Stomach (tissue), 4 donors: ENCODE data around the gene FTO.

Source experiments
- EP300 ChIP-seq: sonication (generic); formaldehyde crosslinking; IDR thresholded peaks from one replicate; pipeline ENCODE4 v1.6.1; 2017; ENCODE audit warnings: antibody characterized with exemption
- POLR2A ChIP-seq, 4 donors: fragments of 450-650 bp; IDR thresholded peaks; one replicate each; pipeline ENCODE4 v1.6.1; 2016; ENCODE audit warnings: antibody characterized with exemption in 4 of 4, control low read depth in 2 of 4, mild to moderate bottlenecking in 1 of 4, moderate library complexity in 1 of 4
- POLR2AphosphoS5 ChIP-seq, 3 donors: sonication (generic); formaldehyde crosslinking; IDR thresholded peaks; one replicate each; pipeline ENCODE4 v1.6.1; 2016; ENCODE audit warnings: antibody characterized with exemption in 3 of 3
- TF ChIP-seq, protein P1 (sequence below), 7 experiments: fragments of 450-650 bp in 4 of 7; fragments of 200-600 bp in 3 of 7; sonication (generic) in 3 of 7; IDR thresholded peaks; one replicate each; pipeline ENCODE4 v1.5.1; 2016 to 2019; ENCODE audit warnings: antibody characterized with exemption in 7 of 7, control low read depth in 2 of 7, mild to moderate bottlenecking in 1 of 7

DNA sequence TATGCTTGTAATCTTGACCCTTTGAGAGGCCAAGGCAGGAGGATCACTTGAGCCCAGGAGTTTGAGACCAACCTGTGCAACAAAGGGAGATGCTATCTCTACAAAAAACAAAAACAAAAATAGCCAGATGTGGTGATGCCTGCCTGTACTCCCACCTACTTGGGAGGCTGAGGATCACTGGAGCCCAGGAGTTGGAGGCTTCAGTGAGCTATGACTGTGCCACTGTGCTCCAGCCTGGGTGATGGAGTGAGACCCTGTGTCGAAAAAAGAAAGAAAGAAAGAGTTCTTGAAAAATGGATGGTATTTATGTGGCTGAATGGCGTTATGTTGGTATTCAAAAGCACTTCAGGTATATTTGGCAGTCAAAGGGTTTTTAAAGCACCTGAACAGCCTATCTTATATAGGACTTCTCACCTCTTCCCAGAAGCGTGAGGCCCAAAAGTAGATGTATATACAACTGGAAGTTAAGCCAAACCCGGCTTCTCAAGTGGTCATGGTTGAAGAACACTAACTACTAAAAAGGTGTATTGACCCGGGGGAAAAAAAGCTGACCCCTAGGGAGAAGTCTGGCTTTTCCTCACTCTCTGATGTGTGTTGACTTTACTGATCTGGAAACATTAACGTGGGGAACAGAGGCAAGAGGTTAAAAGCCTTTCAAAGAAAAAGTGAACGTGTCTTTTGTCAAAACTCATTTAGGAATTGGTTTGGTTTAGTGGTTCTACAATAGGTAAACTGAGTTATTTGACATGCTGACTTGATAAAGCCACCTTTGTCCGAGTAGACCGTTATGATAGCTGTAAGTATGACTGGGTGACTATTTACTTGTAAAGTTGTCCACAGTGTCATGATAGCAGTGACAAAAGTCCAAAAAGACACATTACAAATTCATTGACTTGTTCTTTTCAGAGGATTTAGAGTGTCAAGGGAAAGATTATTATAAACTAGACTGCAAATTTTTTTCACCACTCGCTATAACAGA, 399.2 kb downstream of the FTO start:
- TF ChIP-seq, protein P1, sequence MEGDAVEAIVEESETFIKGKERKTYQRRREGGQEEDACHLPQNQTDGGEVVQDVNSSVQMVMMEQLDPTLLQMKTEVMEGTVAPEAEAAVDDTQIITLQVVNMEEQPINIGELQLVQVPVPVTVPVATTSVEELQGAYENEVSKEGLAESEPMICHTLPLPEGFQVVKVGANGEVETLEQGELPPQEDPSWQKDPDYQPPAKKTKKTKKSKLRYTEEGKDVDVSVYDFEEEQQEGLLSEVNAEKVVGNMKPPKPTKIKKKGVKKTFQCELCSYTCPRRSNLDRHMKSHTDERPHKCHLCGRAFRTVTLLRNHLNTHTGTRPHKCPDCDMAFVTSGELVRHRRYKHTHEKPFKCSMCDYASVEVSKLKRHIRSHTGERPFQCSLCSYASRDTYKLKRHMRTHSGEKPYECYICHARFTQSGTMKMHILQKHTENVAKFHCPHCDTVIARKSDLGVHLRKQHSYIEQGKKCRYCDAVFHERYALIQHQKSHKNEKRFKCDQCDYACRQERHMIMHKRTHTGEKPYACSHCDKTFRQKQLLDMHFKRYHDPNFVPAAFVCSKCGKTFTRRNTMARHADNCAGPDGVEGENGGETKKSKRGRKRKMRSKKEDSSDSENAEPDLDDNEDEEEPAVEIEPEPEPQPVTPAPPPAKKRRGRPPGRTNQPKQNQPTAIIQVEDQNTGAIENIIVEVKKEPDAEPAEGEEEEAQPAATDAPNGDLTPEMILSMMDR (IDR thresholded peaks at IDR 0.05) = no peak
- TF ChIP-seq POLR2A (IDR thresholded peaks at IDR 0.05) (no peak), EP300 (no peak), POLR2AphosphoS5 (IDR thresholded peaks at IDR 0.05) (no peak)
